Keratinocyte (primary cell): Measurements from ENCODE around the gene NOVA2. TPM values are rescaled to one million over a fixed set of nuclear protein-coding genes. Genes with fewer than 3 reads are reported as not detected.

Experiments
- DNase-seq: peaks from one replicate; pipeline ENCODE4 v3.0.0-alpha.2; 2011; ENCODE audit warnings: low read depth, missing footprints, low spot score
- FAIRE-seq: peaks from 2 replicates; lab custom pipeline; 2011; peaks lifted over from hg19 to GRCh38; lab: Jason Lieb, UNC
- H2AFZ ChIP-seq: 2 replicates; pipeline ENCODE4 v1.6.0; 2012; ENCODE audit warnings: low read length, control low read depth, inconsistent platforms; ENCODE audit not compliant: control insufficient read depth
- H3K27ac ChIP-seq: 2 replicates; pipeline ENCODE4 v1.5.1; 2011; ENCODE audit warnings: low read length; ENCODE audit not compliant: control insufficient read depth, insufficient read depth
- H3K27me3 ChIP-seq: 3 replicates; pipeline ENCODE4 v1.6.0; 2011; ENCODE audit warnings: low read length; ENCODE audit not compliant: control insufficient read depth, insufficient read depth; ENCODE audit errors: extremely low read depth
- H3K36me3 ChIP-seq, 2 experiments: 2 replicates in 1 of 2; 3 replicates in 1 of 2; pipeline ENCODE4 v1.5.1; 2011; ENCODE audit warnings: low read length in 2 of 2, mild to moderate bottlenecking in 1 of 2; ENCODE audit not compliant: control insufficient read depth in 2 of 2, insufficient read depth in 2 of 2; ENCODE audit errors: extremely low read depth in 1 of 2
- H3K4me1 ChIP-seq: 3 replicates; pipeline ENCODE4 v1.5.1; 2011; ENCODE audit warnings: low read length; ENCODE audit not compliant: control insufficient read depth, insufficient read depth; ENCODE audit errors: extremely low read depth
- H3K4me2 ChIP-seq: 3 replicates; pipeline ENCODE4 v1.6.0; 2011; ENCODE audit warnings: low read depth, low read length; ENCODE audit not compliant: control insufficient read depth, insufficient read depth; ENCODE audit errors: extremely low read depth
- H3K4me3 ChIP-seq, 3 experiments: fragments of 200-600 bp in 1 of 3; sonication (generic) in 1 of 3; 2 replicates in 2 of 3; 3 replicates in 1 of 3; pipeline ENCODE4 v1.5.1; 2011 to 2016; ENCODE audit warnings: low read length in 3 of 3, mild to moderate bottlenecking in 3 of 3, control low read depth in 2 of 3, inconsistent platforms in 1 of 3, low read depth in 1 of 3, mixed read lengths in 1 of 3, mixed run types in 1 of 3, moderate library complexity in 1 of 3; ENCODE audit not compliant: control insufficient read depth in 2 of 3, insufficient read depth in 2 of 3; ENCODE audit errors: extremely low read depth in 1 of 3
- H3K79me2 ChIP-seq: 2 replicates; pipeline ENCODE4 v1.6.0; 2012; ENCODE audit warnings: low read length; ENCODE audit not compliant: control insufficient read depth, insufficient read depth
- H3K9ac ChIP-seq: 3 replicates; pipeline ENCODE4 v1.6.0; 2011; ENCODE audit warnings: low read length; ENCODE audit not compliant: control insufficient read depth, insufficient read depth; ENCODE audit errors: extremely low read depth
- H3K9me1 ChIP-seq: 3 replicates; pipeline ENCODE4 v1.6.0; 2011; ENCODE audit warnings: low read length; ENCODE audit not compliant: control insufficient read depth, insufficient read depth; ENCODE audit errors: extremely low read depth
- H3K9me3 ChIP-seq: 2 replicates; pipeline ENCODE4 v1.5.1; 2012; ENCODE audit warnings: low read depth, low read length; ENCODE audit not compliant: control insufficient read depth
- H4K20me1 ChIP-seq: 3 replicates; pipeline ENCODE4 v1.6.0; 2011; ENCODE audit warnings: low read length; ENCODE audit not compliant: control insufficient read depth, insufficient read depth; ENCODE audit errors: extremely low read depth
- CTCF ChIP-seq, 3 experiments: IDR thresholded peaks in 1 of 3; conservative IDR thresholded peaks in 1 of 3; optimal IDR thresholded peaks in 1 of 3; 2 replicates in 2 of 3; 3 replicates in 1 of 3; pipeline versions ENCODE3 to v1.5.1; 2011; ENCODE audit warnings: low read length in 3 of 3, mild to moderate bottlenecking in 3 of 3, moderate library complexity in 2 of 3, control low read depth in 1 of 3, inconsistent platforms in 1 of 3; ENCODE audit not compliant: insufficient read depth in 2 of 3; ENCODE audit errors: extremely low read depth in 1 of 3
- EZH2 ChIP-seq: IDR thresholded peaks from one replicate; pipeline ENCODE4 v1.6.1; 2012; ENCODE audit warnings: inconsistent platforms, mild to moderate bottlenecking, low read length, moderate library complexity
- dilution Hi-C: fragments of 300-500 bp; cut with MboI; formaldehyde crosslinking; loops from one replicate; pipeline ENCODE4 v1.7.0; 2020; ENCODE audit warnings: low sequenced_read_pairs; ENCODE audit not compliant: extremely low pct_ligation_motif_present
- polyA plus RNA-seq, 5 experiments: library from polyadenylated mRNA; depleted of rRNA in 3 of 5; stranded (reverse) in 3 of 5; stranded (forward) in 1 of 5; unstranded in 1 of 5; fragments of >200 nt; gene quantifications; 1 replicate in 1 of 5; 2 replicates in 3 of 5; 3 replicates in 1 of 5; pipeline versions ENCODE4 v1.2.1 to v1.2.3, GENCODE V29; 2011 to 2012; ENCODE audit warnings: missing spikeins in 2 of 5, low read depth in 1 of 5, low replicate concordance in 1 of 5

Gene NOVA2
- polyA plus RNA-seq, 1 donor (not counting 4 experiments of a cell fraction or from before 2014, with no cell fraction given) = not detected

GRCh38 chr19:45927565-45928261 is 46.0 kb downstream of the NOVA2 start:
- Histone ChIP-seq H3K27ac (no peak overlapping the region), H3K27me3 (no peaks in the 10 kb centered on the region), H2AFZ (peak overlapping the region; percentile 40), H3K79me2 (no peaks in the 10 kb centered on the region), H3K9me3 (no peaks in the 10 kb centered on the region), H4K20me1 (no peaks in the 10 kb centered on the region), H3K4me2 (peak overlapping the region; percentile 70), H3K9me1 (no peaks in the 10 kb centered on the region), H3K36me3 (no peaks in the 10 kb centered on the region), H3K9ac (no peak overlapping the region), H3K4me1 (peaks cover 5% of the 10 kb centered on the region), H3K4me3 (peak overlapping the region in 2 of 3 experiments; percentile 34 to 35)
- dilution Hi-C loops = no loop called here
- TF ChIP-seq EZH2 (no peak), CTCF (optimal IDR thresholded peaks at IDR 0.05 in 1 of 3, IDR thresholded peaks at IDR 0.05 in 1 of 3, conservative IDR thresholded peaks at IDR 0.05 in 1 of 3; ENCODE audit: extremely low read depth in 1 of 3, insufficient read depth in 2 of 3, low read length in 3 of 3) (peak in 2 of 3 experiments; percentile 16 to 54)
- DNase-seq (peak; percentile 62), FAIRE-seq (peak; percentile 88)

GRCh38 chr19:45924891-45925447 is 48.7 kb downstream of the NOVA2 start:
- no peak overlapping the region for H3K4me2 ChIP-seq
- no peak for DNase-seq

More at GRCh38 chr19:45924891-45925447, 48.7 kb downstream of the NOVA2 start:
- no peak for FAIRE-seq
- H3K79me2 ChIP-seq = no peaks in the 10 kb centered on the region
- TF ChIP-seq CTCF (optimal IDR thresholded peaks at IDR 0.05 in 1 of 3, IDR thresholded peaks at IDR 0.05 in 1 of 3, conservative IDR thresholded peaks at IDR 0.05 in 1 of 3; ENCODE audit: extremely low read depth in 1 of 3, insufficient read depth in 2 of 3, low read length in 3 of 3) (no peak), EZH2 (no peak)
- no peak overlapping the region for H2AFZ ChIP-seq
- H3K27me3 ChIP-seq = peaks cover 6% of the 10 kb centered on the region
- H3K4me1 ChIP-seq = peaks cover 5% of the 10 kb centered on the region
- no peak overlapping the region for H3K4me3 ChIP-seq
- H3K9me1 ChIP-seq = no peaks in the 10 kb centered on the region
- no peaks in the 10 kb centered on the region for H4K20me1 ChIP-seq
- H3K9me3 ChIP-seq = no peaks in the 10 kb centered on the region
- no peak overlapping the region for H3K9ac ChIP-seq
- dilution Hi-C loops = no loop called here
- no peak overlapping the region for H3K27ac ChIP-seq
- no peaks in the 10 kb centered on the region for H3K36me3 ChIP-seq
